Measurements from ENCODE around the gene TP73. TPM values are rescaled to one million over a fixed set of nuclear protein-coding genes. Genes with fewer than 3 reads are reported as not detected.

TP73 gene
- total RNA-seq, 1 experiment from 2014 or later = 10.0 TPM

DNA sequence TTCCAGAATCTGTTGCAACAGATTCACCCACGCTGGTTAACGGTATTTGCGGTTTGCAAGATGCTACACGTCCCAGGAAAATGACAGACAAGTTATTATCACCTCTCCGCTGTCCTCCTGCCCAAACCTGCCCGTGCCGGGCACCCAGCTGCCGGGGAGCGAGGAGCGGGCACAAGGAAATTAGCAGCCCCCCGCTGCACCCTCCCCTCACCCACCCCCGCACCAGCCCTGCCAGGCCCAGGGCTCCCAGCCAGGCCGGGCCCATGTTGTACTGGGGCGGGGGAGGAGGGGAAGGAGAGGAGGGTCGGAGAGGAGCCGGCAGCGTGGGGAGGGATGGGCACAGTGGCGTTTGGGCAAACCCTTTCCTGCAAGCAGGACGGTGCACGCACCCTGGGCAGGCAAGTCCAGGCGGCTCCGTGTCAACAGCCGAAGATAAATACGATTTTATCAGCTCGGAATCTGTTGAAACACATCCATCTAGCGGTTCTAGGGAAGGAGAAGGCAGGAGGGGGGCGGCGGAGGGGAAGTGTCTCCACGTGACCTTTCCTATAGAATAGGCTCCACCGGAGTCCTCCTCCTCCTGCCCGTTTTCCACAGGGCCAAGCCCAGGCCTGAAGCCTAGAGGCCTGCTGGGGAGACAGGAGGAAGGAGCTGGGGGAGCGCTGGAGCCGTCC, 64.9 kb downstream of the TP73 start:
- H3K4me1 ChIP-seq (ENCODE audit: insufficient read depth, low read length, poor library complexity, severe bottlenecking) = peaks cover 13% of the 10 kb centered on the region
- DNase-seq (ENCODE audit: low spot score) = peak; percentile 24

DNA sequence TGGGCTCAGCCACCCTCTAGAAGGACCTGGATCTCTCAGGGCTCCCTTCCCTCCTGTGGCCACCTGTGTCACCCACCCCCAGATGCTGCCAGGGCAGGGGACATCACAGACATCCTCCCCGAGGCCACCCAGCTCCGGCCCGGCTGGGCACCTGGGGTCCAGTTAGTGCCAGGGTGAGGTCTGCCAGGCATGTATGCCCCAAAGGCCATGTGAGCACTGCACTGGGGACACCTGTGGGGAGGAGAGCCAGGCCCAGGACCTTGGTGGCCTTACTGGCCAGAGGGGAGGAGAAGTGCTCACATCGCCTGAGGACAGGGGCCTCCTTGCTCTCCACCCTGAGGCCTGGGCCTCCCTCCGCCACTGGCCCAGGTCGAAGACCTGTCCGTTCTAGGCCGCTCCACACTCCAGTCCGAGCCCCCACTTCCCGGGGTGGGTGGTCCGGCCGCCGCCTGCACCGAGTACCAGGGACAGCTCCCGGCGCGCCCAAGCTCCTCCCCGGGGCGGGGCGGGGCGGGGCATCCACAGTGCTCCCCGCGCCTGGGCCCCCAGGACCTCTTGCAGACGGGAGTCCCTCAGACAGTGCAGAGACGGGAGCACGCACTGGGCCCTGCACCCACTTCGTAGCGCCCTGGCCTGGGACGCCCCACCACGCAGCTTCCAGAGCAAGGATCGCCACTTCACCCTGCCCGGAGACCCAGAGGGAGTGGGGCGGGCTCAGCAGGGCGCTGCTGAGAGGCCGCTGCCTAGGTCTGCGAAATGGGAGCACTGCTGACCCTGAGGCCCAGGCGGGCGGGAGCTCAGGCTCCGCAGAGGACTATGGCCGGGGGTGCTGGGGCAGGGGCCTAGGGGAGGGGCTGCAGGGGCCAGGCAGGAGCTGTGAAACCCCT, 65.6 kb downstream of the TP73 start:
- POLR2A ChIA-PET (ENCODE audit: low non-redundant PET) = no interaction called here
- no peak overlapping the region for H3K27ac ChIP-seq (ENCODE audit: low read depth, low read length, poor library complexity, severe bottlenecking)
- intact Hi-C loops (cut with micrococcal nuclease; ENCODE audit: unreplicated experiment) = no loop called here
- no TSS peak for BruUV-seq (replicated peaks)
- no peak overlapping the region for H3K4me3 ChIP-seq (ENCODE audit: low read depth, low read length, poor library complexity, severe bottlenecking)
- peak; percentile 54 for DNase-seq (ENCODE audit: low spot score)
- TF ChIP-seq CTCF (conservative IDR thresholded peaks at IDR 0.05; ENCODE audit: low read depth, low read length) (no peak), EZH2 (IDR thresholded peaks at IDR 0.05; ENCODE audit: borderline replicate concordance, low read depth, low read length, poor library complexity, severe bottlenecking) (no peak)
- H3K27me3 ChIP-seq (replicated peaks; ENCODE audit: insufficient read depth, low read depth, low read length, poor library complexity) = no peaks in the 10 kb centered on the region
- CTCF ChIA-PET = interaction anchor here (0.6 kb wide), 2 partner anchors 9 to 1735 kb away, joined by 9 to 13 read pairs; no protein-coding TSS in a partner anchor
- no peaks in the 10 kb centered on the region for H3K36me3 ChIP-seq (ENCODE audit: insufficient read depth, low read length, poor library complexity, severe bottlenecking)
- H3K4me1 ChIP-seq (ENCODE audit: insufficient read depth, low read length, poor library complexity, severe bottlenecking) = peaks cover 13% of the 10 kb centered on the region
- no peaks in the 10 kb centered on the region for H3K9me3 ChIP-seq (ENCODE audit: low read depth, low read length, poor library complexity, severe bottlenecking)

More for the DNA sequence above, 64.9 kb downstream of the TP73 start:
- TF ChIP-seq CTCF (conservative IDR thresholded peaks at IDR 0.05; ENCODE audit: low read depth, low read length) (no peak), EZH2 (IDR thresholded peaks at IDR 0.05; ENCODE audit: borderline replicate concordance, low read depth, low read length, poor library complexity, severe bottlenecking) (no peak)
- no TSS peak for BruUV-seq (replicated peaks)
- POLR2A ChIA-PET (ENCODE audit: low non-redundant PET) = no interaction called here
- Histone ChIP-seq H3K27me3 (replicated peaks; ENCODE audit: insufficient read depth, low read depth, low read length, poor library complexity) (no peaks in the 10 kb centered on the region), H3K4me3 (ENCODE audit: low read depth, low read length, poor library complexity, severe bottlenecking) (no peak overlapping the region), H3K27ac (ENCODE audit: low read depth, low read length, poor library complexity, severe bottlenecking) (no peak overlapping the region), H3K36me3 (ENCODE audit: insufficient read depth, low read length, poor library complexity, severe bottlenecking) (no peaks in the 10 kb centered on the region), H3K9me3 (ENCODE audit: low read depth, low read length, poor library complexity, severe bottlenecking) (no peaks in the 10 kb centered on the region)
- intact Hi-C loops (cut with micrococcal nuclease; ENCODE audit: unreplicated experiment) = no loop called here
- CTCF ChIA-PET = interaction anchor here (0.6 kb wide), 2 partner anchors 10 to 1735 kb away, joined by 9 to 13 read pairs; no protein-coding TSS in a partner anchor

- ChIA-PET POLR2A (ENCODE audit: low non-redundant PET) (no interaction called here), CTCF (interaction anchor here (0.6 kb wide), 1 partner anchor 53 kb away, joined by 8 read pairs; no protein-coding TSS in a partner anchor)
- H3K27ac ChIP-seq (ENCODE audit: low read depth, low read length, poor library complexity, severe bottlenecking) = no peak overlapping the region
- no peak for DNase-seq (ENCODE audit: low spot score)
- intact Hi-C loops (cut with micrococcal nuclease; ENCODE audit: unreplicated experiment) = no loop called here
- H3K4me1 ChIP-seq (ENCODE audit: insufficient read depth, low read length, poor library complexity, severe bottlenecking) = peaks cover 13% of the 10 kb centered on the region
- no peak overlapping the region for H3K4me3 ChIP-seq (ENCODE audit: low read depth, low read length, poor library complexity, severe bottlenecking)
- TF ChIP-seq CTCF (conservative IDR thresholded peaks at IDR 0.05; ENCODE audit: low read depth, low read length) (no peak), EZH2 (IDR thresholded peaks at IDR 0.05; ENCODE audit: borderline replicate concordance, low read depth, low read length, poor library complexity, severe bottlenecking) (no peak)
- BruUV-seq (replicated peaks) = no TSS peak
- no peaks in the 10 kb centered on the region for H3K27me3 ChIP-seq (replicated peaks; ENCODE audit: insufficient read depth, low read depth, low read length, poor library complexity)
- no peaks in the 10 kb centered on the region for H3K9me3 ChIP-seq (ENCODE audit: low read depth, low read length, poor library complexity, severe bottlenecking)
- no peaks in the 10 kb centered on the region for H3K36me3 ChIP-seq (ENCODE audit: insufficient read depth, low read length, poor library complexity, severe bottlenecking)
Observed at GRCh38 chr1:3718764-3719163, 66.4 kb downstream of the TP73 start.

Data from A673 (cell line).